Measurements from ENCODE around the gene IMPDH2. TPM values are rescaled to one million over a fixed set of nuclear protein-coding genes. Genes with fewer than 3 reads are reported as not detected.

IMPDH2 gene
- total and polyA plus RNA-seq, 7 donors: 82.8 to 397 (median 214) TPM

- H3K4me3 ChIP-seq: peak overlapping the region; percentile 94
- peak overlapping the region; percentile 78 for H3K27ac ChIP-seq
- DNase-seq (no peak), ATAC-seq (peak in 1 of 4 donors; percentile 23)
- H3K9me3 ChIP-seq: no peaks in the 10 kb centered on the region
- H3K4me1 ChIP-seq: peaks cover 25% of the 10 kb centered on the region
- H3K36me3 ChIP-seq (ENCODE audit: insufficient read depth in 1 of 2, low read depth in 1 of 2): peaks cover 0 to 9% of the 10 kb centered on the region in 2 donors
- intact Hi-C loops (cut with DNase I): no loop called here
- 44 to 64% (median 46%) methylated on average over 5 of the region's 5 CpGs for WGBS, 3 donors
- no peaks in the 10 kb centered on the region for H3K27me3 ChIP-seq (ENCODE audit: insufficient read depth in 3 of 3, low read length in 2 of 3)
- TF ChIP-seq CTCF (IDR thresholded peaks at IDR 0.05): no peak
Measured at GRCh38 chr3:48991851-48992545, 37.2 kb downstream of the IMPDH2 start.

DNA sequence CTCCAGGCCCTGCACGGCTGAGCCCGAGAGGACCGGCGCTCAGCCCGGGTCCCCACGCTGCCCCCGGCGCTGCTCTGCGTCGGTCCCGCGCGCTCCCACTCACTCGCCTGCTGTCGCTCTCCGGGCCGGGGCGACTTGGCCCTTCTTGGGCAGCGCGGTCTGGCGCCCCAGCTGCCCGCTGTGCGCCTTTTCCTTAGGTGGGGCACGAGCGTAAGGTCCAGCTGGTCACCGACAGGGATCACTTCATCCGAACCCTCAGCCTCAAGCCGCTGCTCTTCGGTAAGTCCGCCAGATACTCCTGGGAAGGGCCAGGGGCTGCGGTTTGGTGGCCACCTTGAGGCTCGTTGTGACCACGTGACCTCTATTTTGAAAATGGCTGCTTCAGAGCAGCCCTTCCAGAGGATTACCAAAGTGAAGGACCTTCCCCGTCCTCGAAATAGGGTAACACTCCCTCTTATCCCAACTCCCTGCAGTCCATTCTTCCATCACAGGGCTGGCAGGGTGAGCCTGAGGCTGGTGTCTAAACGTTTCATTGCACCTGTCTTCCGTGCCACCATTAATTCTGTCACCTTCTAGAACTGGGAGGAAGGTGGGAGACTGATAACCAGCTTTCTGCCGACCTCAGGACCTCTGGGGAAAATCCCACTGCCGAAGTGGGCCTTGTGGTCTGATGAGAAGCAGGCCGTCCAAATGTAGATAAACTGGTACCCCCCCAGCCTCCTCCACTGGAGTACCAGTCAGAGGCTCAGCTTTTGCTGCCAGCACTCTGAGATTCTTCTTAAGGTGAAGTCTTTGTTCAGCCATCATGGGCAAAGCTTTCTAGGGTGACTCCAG is 38.3 kb downstream of the IMPDH2 start:
- intact Hi-C loops (cut with DNase I): no loop called here
- DNase-seq: peak in 1 of 2 donors; percentile 60
- H3K36me3 ChIP-seq (ENCODE audit: insufficient read depth in 1 of 2, low read depth in 1 of 2): peaks cover 0 to 12% of the 10 kb centered on the region in 2 donors
- H3K27me3 ChIP-seq (ENCODE audit: insufficient read depth in 3 of 3, low read length in 2 of 3): no peaks in the 10 kb centered on the region
- no peak for TF ChIP-seq CTCF (IDR thresholded peaks at IDR 0.05)
- 6 to 10% (median 6%) methylated on average over 39 to 40 of the region's 40 CpGs for WGBS, 3 donors
- peak overlapping the region; percentile 94 for H3K4me3 ChIP-seq
- H3K4me1 ChIP-seq: peaks cover 25% of the 10 kb centered on the region
- H3K9me3 ChIP-seq: no peaks in the 10 kb centered on the region
- H3K27ac ChIP-seq: peak overlapping the region; percentile 78
- peak; percentile 20 to 52 (median 34) for ATAC-seq

DNA sequence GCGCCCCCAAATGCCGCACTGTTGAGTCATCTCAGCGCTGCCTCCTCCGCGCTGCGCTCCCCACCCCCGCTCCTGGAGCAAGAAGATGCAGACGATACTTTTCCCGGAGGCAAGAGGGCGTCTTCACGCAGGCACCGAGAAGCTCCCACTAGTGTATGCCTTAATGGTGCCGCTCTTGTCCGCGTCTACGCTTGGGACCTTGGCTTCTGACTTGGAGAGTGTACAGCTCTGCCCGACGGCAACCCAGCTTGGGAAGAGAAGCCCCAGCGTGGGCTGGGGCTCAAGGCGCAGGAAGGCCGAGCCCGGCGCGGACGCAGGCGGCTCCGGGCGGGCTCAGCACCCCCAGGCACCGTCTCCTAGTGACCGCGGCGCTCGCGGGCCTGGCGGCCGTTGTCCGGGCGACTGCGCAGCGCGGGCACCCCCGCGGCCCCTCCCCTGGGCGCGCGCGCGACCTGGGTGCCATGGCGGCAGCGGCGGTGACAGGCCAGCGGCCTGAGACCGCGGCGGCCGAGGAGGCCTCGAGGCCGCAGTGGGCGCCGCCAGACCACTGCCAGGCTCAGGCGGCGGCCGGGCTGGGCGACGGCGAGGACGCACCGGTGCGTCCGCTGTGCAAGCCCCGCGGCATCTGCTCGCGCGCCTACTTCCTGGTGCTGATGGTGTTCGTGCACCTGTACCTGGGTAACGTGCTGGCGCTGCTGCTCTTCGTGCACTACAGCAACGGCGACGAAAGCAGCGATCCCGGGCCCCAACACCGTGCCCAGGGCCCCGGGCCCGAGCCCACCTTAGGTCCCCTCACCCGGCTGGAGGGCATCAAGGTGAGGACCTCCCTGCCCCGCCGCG is 39.2 kb downstream of the IMPDH2 start, which contains the start of gene P4HTM:
P4HTM (plus strand) TSS at position 446 of the 840 bp plus-strand sequence; CDS start at position 462, 16 bp downstream.
- Histone ChIP-seq H3K4me1 (peaks cover 25% of the 10 kb centered on the region), H3K36me3 (ENCODE audit: insufficient read depth in 1 of 2, low read depth in 1 of 2) (peaks cover 0 to 21% of the 10 kb centered on the region in 2 donors), H3K27ac (peak within 1 kb of the TSS; percentile 78), H3K27me3 (ENCODE audit: insufficient read depth in 3 of 3, low read length in 2 of 3) (no peaks in the 10 kb centered on the region), H3K9me3 (no peaks in the 10 kb centered on the region), H3K4me3 (peak within 1 kb of the TSS; percentile 94)
- ATAC-seq (peak; percentile 78 to 87 (median 86)), DNase-seq (peak; percentile 91 to 92)
- WGBS, 3 donors: 1% methylated on average over 52 to 91 of the region's 91 CpGs
- intact Hi-C loops (cut with DNase I): loop anchor here in 1 of 2 donors (5.0 kb wide), 1 partner anchor 102 kb away; the partner anchor contains the start of gene QRICH1
- peak; percentile 25 for TF ChIP-seq CTCF (IDR thresholded peaks at IDR 0.05)

DNA sequence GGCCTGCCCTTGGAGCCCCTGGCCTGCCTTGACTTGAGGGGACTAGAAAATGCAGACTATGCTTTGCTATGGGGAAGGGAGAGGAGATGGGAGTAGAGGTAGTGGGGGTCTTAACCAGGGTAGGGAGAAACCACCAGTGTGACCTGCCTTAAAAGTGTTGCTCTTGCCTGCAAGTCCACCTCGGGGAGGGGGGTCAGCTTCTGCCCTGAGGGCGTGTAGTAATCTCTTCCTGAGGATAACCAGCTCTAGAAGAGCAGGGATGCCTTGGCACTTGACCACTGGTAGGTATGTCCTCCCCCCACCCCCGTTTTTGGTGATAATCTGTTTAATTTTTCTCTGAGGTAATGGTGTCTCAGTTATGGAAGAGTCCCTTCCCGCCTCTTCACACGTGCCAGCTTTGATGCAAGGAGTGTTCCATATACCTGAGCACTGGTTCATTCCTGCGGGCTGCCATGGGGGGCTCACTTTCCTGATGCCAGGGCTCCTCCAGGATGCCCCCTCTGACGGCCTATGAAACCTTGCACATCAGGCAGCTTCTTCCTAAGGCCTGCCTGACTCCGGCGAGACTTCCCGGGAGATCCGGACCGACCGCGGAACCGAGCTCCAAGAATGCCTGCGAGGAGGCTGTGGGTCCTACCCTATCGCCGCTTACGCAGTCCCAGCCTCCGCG is 39.9 kb downstream of the IMPDH2 start:
- ATAC-seq (no peak), DNase-seq (no peak)
- H3K4me1 ChIP-seq: peaks cover 25% of the 10 kb centered on the region
- 7 to 10% (median 8%) methylated on average over 21 of the region's 21 CpGs for WGBS, 3 donors
- intact Hi-C loops (cut with DNase I): loop anchor here in 1 of 2 donors (5.0 kb wide), 1 partner anchor 103 kb away; the partner anchor contains the start of gene QRICH1
- peak overlapping the region; percentile 78 for H3K27ac ChIP-seq
- H3K9me3 ChIP-seq: no peaks in the 10 kb centered on the region
- peaks cover 0 to 28% of the 10 kb centered on the region in 2 donors for H3K36me3 ChIP-seq (ENCODE audit: insufficient read depth in 1 of 2, low read depth in 1 of 2)
- H3K27me3 ChIP-seq (ENCODE audit: insufficient read depth in 3 of 3, low read length in 2 of 3): no peaks in the 10 kb centered on the region
- TF ChIP-seq CTCF (IDR thresholded peaks at IDR 0.05): no peak
- H3K4me3 ChIP-seq: peak overlapping the region; percentile 94
